KMS-11 (cell line): ENCODE data around the gene CTXN2.

Experiments used
- H2AFZ ChIP-seq: fragments of 200-600 bp; sonication (generic); 2 replicates; pipeline ENCODE4 v1.6.1; 2016; ENCODE audit warnings: antibody characterized with exemption, mixed run types, low read depth
- H3K27ac ChIP-seq: fragments of 200-600 bp; sonication (generic); 2 replicates; pipeline ENCODE4 v1.6.1; 2016; ENCODE audit warnings: mild to moderate bottlenecking, mixed run types
- H3K27me3 ChIP-seq: fragments of 200-600 bp; sonication (generic); 2 replicates; pipeline ENCODE4 v1.6.1; 2017; ENCODE audit warnings: mild to moderate bottlenecking, low read depth, mixed run types, moderate library complexity; ENCODE audit not compliant: insufficient read depth
- H3K36me3 ChIP-seq: fragments of 200-600 bp; sonication (generic); 2 replicates; pipeline ENCODE4 v1.6.1; 2017; ENCODE audit warnings: mild to moderate bottlenecking, mixed run types; ENCODE audit not compliant: insufficient read depth
- H3K4me1 ChIP-seq: fragments of 200-600 bp; sonication (generic); 2 replicates; pipeline ENCODE4 v1.6.1; 2016; ENCODE audit warnings: mild to moderate bottlenecking, low read depth, mixed run types; ENCODE audit not compliant: poor library complexity, severe bottlenecking
- H3K4me2 ChIP-seq: fragments of 200-600 bp; sonication (generic); 2 replicates; pipeline ENCODE4 v1.7.0; 2016; ENCODE audit warnings: mild to moderate bottlenecking, mixed run types
- H3K4me3 ChIP-seq: fragments of 200-600 bp; sonication (generic); IDR thresholded peaks from 2 replicates; pipeline ENCODE4 v1.6.1; 2017; ENCODE audit warnings: low read depth, low read length, mixed read lengths; ENCODE audit not compliant: insufficient read depth
- H3K79me2 ChIP-seq: fragments of 200-600 bp; sonication (generic); 2 replicates; pipeline ENCODE4 v1.6.1; 2016; ENCODE audit warnings: low read depth, mixed run types; ENCODE audit not compliant: insufficient read depth
- H3K9ac ChIP-seq: fragments of 200-600 bp; sonication (generic); 2 replicates; pipeline ENCODE4 v1.6.1; 2016; ENCODE audit warnings: mild to moderate bottlenecking, mixed run types
- H4K20me1 ChIP-seq: fragments of 200-600 bp; sonication (generic); 2 replicates; pipeline ENCODE4 v1.6.1; 2016; ENCODE audit warnings: mild to moderate bottlenecking, mixed run types; ENCODE audit not compliant: insufficient read depth
- TF ChIP-seq, protein P1 (sequence below): fragments of 200-600 bp; sonication (generic); conservative IDR thresholded peaks from 2 replicates; pipeline ENCODE4 v1.6.1; 2017; ENCODE audit warnings: low read depth, mild to moderate bottlenecking, antibody characterized with exemption, low read length, moderate library complexity, mixed read lengths

CTXN2 gene

DNA sequence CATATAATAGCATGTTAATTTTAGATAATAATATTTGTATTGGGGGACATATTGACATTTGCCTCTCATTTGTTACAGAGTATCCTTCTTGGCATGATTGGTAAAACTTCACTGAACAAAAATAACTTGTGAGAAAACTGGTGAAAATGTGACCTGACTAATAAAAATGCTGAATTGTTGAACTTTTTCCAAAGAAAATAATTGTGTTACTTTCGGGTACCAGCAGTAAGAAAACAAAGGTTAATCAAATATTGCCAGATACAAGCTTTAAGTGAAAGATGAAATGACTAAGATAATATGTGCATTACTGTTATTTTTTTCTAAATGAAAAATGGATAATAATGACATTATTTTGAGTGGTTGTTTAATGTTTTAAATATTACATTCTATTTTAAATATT, 29.8 kb downstream of the CTXN2 start:
- Histone ChIP-seq H3K4me2 (no peak overlapping the region), H4K20me1 (no peaks in the 10 kb centered on the region), H3K27ac (no peak overlapping the region), H3K4me3 (no peak overlapping the region), H2AFZ (no peak overlapping the region), H3K36me3 (no peaks in the 10 kb centered on the region), H3K27me3 (no peaks in the 10 kb centered on the region), H3K4me1 (no peaks in the 10 kb centered on the region), H3K9ac (no peak overlapping the region), H3K79me2 (no peaks in the 10 kb centered on the region)
- TF ChIP-seq, protein P1, sequence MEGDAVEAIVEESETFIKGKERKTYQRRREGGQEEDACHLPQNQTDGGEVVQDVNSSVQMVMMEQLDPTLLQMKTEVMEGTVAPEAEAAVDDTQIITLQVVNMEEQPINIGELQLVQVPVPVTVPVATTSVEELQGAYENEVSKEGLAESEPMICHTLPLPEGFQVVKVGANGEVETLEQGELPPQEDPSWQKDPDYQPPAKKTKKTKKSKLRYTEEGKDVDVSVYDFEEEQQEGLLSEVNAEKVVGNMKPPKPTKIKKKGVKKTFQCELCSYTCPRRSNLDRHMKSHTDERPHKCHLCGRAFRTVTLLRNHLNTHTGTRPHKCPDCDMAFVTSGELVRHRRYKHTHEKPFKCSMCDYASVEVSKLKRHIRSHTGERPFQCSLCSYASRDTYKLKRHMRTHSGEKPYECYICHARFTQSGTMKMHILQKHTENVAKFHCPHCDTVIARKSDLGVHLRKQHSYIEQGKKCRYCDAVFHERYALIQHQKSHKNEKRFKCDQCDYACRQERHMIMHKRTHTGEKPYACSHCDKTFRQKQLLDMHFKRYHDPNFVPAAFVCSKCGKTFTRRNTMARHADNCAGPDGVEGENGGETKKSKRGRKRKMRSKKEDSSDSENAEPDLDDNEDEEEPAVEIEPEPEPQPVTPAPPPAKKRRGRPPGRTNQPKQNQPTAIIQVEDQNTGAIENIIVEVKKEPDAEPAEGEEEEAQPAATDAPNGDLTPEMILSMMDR: no peak

DNA sequence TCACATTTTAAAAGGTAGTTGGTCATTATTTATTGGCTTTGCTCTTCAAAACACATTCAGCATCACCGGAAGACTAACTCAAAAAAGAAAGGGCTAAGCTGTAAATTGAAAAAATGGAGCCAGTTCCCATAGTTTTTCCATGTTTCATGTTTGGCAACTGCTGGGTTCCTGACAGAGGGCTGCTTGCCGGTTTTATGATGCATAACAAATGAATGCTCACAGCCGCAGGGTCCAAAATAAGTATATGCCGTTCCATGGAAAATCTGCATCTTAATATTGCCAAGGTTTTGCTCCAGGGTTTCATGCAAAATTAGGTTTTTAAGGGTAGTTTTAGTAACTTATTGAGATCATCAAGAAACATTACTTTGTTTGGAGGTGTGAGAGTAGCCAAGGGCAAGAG, 30.4 kb downstream of the CTXN2 start:
- no peaks in the 10 kb centered on the region for H3K27me3 ChIP-seq
- no peak overlapping the region for H3K4me3 ChIP-seq
- H3K4me1 ChIP-seq: no peaks in the 10 kb centered on the region
- H3K36me3 ChIP-seq: no peaks in the 10 kb centered on the region
- no peak overlapping the region for H3K9ac ChIP-seq
- no peak overlapping the region for H3K4me2 ChIP-seq
- H3K79me2 ChIP-seq: no peaks in the 10 kb centered on the region
- no peak overlapping the region for H3K27ac ChIP-seq
- no peaks in the 10 kb centered on the region for H4K20me1 ChIP-seq
- TF ChIP-seq, protein P1: no peak
- H2AFZ ChIP-seq: no peak overlapping the region

DNA sequence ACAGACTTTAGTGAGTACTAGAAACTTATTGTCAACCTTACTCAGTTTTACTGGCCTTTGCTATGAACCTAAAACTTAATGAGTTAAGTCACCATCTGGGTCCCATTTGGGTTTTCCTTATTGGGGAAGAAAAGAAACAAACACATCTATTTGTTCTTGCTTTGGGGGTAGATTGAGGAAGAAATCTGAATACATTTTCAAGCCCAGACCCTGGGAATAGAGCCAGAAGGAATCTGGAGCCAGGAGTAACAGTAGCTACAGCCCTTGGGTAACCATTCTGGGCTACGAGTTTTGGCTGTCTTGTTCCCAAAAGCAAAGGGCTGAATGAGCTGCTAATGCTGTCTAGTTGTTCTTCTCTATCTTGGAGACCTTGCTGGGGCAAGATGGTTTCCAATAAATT, 31.2 kb downstream of the CTXN2 start:
- no peak overlapping the region for H3K4me3 ChIP-seq

DNA sequence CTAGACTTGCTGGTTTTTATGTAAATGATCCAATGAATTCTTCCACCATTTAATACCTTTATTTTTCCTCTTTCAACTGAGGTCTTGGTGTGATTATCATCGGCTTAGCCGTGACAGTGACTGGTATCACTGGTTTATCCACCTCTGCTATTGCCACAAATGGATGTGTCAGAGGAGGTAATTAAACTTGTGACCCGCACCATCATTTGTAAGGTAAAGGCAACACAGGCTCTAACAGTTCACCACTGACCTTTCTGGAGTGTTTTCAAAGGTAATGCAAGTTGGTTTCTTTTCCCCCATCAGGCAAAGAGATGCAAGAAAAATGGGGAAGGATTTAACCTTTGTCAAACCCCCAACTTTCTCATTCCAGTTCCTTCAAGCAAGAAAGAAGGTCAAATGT, 34.3 kb downstream of the CTXN2 start:
- Histone ChIP-seq H3K9ac (no peak overlapping the region), H3K4me3 (no peak overlapping the region), H3K79me2 (no peaks in the 10 kb centered on the region), H3K4me1 (no peaks in the 10 kb centered on the region), H2AFZ (no peak overlapping the region), H3K36me3 (no peaks in the 10 kb centered on the region), H3K4me2 (no peak overlapping the region), H4K20me1 (no peaks in the 10 kb centered on the region), H3K27ac (no peak overlapping the region), H3K27me3 (no peaks in the 10 kb centered on the region)
- TF ChIP-seq, protein P1: no peak

More for the DNA sequence above, 31.2 kb downstream of the CTXN2 start:
- H3K4me2 ChIP-seq: no peak overlapping the region
- H3K4me1 ChIP-seq: no peaks in the 10 kb centered on the region
- no peaks in the 10 kb centered on the region for H4K20me1 ChIP-seq
- H3K27ac ChIP-seq: no peak overlapping the region
- TF ChIP-seq, protein P1: no peak
- no peak overlapping the region for H2AFZ ChIP-seq
- H3K27me3 ChIP-seq: no peaks in the 10 kb centered on the region
- H3K79me2 ChIP-seq: no peaks in the 10 kb centered on the region
- H3K9ac ChIP-seq: no peak overlapping the region
- H3K36me3 ChIP-seq: no peaks in the 10 kb centered on the region

DNA sequence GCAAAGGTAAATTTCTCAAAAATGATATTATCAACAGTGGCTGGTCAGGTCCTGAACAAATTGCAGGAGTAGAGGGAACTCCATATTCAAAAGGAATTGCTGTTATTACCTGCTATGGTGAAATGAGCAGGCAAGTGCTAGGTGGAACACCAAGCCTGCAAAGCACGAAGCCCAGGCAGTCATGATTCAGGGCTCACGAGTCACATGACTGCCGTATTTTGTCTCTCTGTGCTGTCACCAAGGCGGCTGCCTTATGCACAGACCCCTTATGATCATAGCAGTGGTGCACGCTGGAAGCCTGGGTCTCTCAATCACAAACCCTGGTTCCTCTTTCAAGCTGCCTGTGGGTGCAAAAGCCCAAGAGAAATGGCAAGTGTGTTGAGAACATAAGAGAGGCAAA, 39.0 kb downstream of the CTXN2 start:
- Histone ChIP-seq H3K27me3 (no peaks in the 10 kb centered on the region), H3K4me3 (no peak overlapping the region), H3K27ac (no peak overlapping the region), H3K79me2 (no peaks in the 10 kb centered on the region), H3K4me1 (no peaks in the 10 kb centered on the region), H3K36me3 (no peaks in the 10 kb centered on the region), H3K4me2 (no peak overlapping the region), H4K20me1 (no peaks in the 10 kb centered on the region), H2AFZ (no peak overlapping the region), H3K9ac (no peak overlapping the region)
- TF ChIP-seq, protein P1: no peak
